SK-N-SH (cell line): ENCODE results near the gene NFATC3. TPM values are rescaled to one million over a fixed set of nuclear protein-coding genes. Genes with fewer than 3 reads are reported as not detected.

ENCODE experiments used
- CTCF ChIA-PET: fragments of 300-600, 350-600 bp; formaldehyde crosslinking; extraction: SDS; loops from one replicate; lab custom pipeline; 2021; lab: Yijun Ruan, JAX
- POLR2A ChIA-PET: fragments of 350-600 bp; sonication (Branson Sonifier 250); formaldehyde crosslinking; extraction: SDS; loops from one replicate; lab custom pipeline; 2020; ENCODE audit warnings: antibody characterized with exemption, inconsistent platforms; lab: Yijun Ruan, JAX
- DNase-seq: peaks from one replicate; pipeline ENCODE4 v3.0.0; 2012
- H2AFZ ChIP-seq: fragments of 200-600 bp; sonication (generic); 2 replicates; pipeline ENCODE4 v1.8.1; 2016; ENCODE audit warnings: antibody characterized with exemption, mild to moderate bottlenecking, low read depth
- H3F3A ChIP-seq: fragments of 200-600 bp; sonication (generic); replicated peaks from 2 replicates; pipeline ENCODE3; 2016; ENCODE audit warnings: antibody characterized with exemption, mild to moderate bottlenecking; ENCODE audit not compliant: insufficient read depth
- H3K27ac ChIP-seq, 2 experiments: fragments of 200-500 bp in 1 of 2; fragments of 200-600 bp in 1 of 2; sonication (Bioruptor generic) in 1 of 2; sonication (generic), shearing (Covaris generic) in 1 of 2; 2 replicates each; pipeline versions ENCODE4 v1.5.1 to v1.6.1; 2014 to 2016; ENCODE audit warnings: low read depth in 2 of 2, inconsistent platforms in 1 of 2, low read length in 1 of 2, mild to moderate bottlenecking in 1 of 2, mixed read lengths in 1 of 2
- H3K27me3 ChIP-seq: fragments of 200-600 bp; sonication (generic), shearing (Covaris generic); 2 replicates; pipeline ENCODE4 v1.6.1; 2016; ENCODE audit warnings: mixed run types; ENCODE audit not compliant: insufficient read depth
- H3K36me3 ChIP-seq, 2 experiments: fragments of 200-500 bp in 1 of 2; fragments of 200-600 bp in 1 of 2; sonication (Bioruptor generic) in 1 of 2; sonication (generic) in 1 of 2; replicated peaks in 1 of 2; 2 replicates each; pipeline versions ENCODE3 to v1.5.1; 2014 to 2016; ENCODE audit warnings: low read length in 1 of 2, mild to moderate bottlenecking in 1 of 2; ENCODE audit not compliant: insufficient read depth in 2 of 2, control insufficient read depth in 1 of 2
- H3K4me1 ChIP-seq, 2 experiments: fragments of 200-500 bp in 1 of 2; fragments of 200-600 bp in 1 of 2; sonication (Bioruptor generic) in 1 of 2; sonication (generic), shearing (Covaris generic) in 1 of 2; 2 replicates each; pipeline versions ENCODE4 v1.5.1 to v1.6.1; 2014 to 2016; ENCODE audit warnings: low read depth in 1 of 2, low read length in 1 of 2, mixed run types in 1 of 2; ENCODE audit not compliant: insufficient read depth in 2 of 2, control insufficient read depth in 1 of 2
- H3K4me2 ChIP-seq: fragments of 200-600 bp; sonication (generic), shearing (Covaris generic); 2 replicates; pipeline ENCODE4 v1.6.1; 2017; ENCODE audit warnings: mixed run types
- H3K4me3 ChIP-seq, 2 experiments: fragments of 200-500 bp in 1 of 2; fragments of 200-600 bp in 1 of 2; sonication (Bioruptor generic) in 1 of 2; sonication (generic), shearing (Covaris generic) in 1 of 2; 2 replicates each; pipeline versions ENCODE4 v1.5.1 to v1.8.1; 2014 to 2016; ENCODE audit warnings: low read depth in 2 of 2, inconsistent platforms in 1 of 2, low read length in 1 of 2, mild to moderate bottlenecking in 1 of 2, mixed read lengths in 1 of 2, moderate library complexity in 1 of 2
- H3K79me2 ChIP-seq: fragments of 200-600 bp; sonication (generic); 2 replicates; pipeline ENCODE4 v1.8.1; 2017; ENCODE audit warnings: mild to moderate bottlenecking; ENCODE audit not compliant: insufficient read depth
- H3K9ac ChIP-seq: fragments of 200-600 bp; sonication (generic); 2 replicates; pipeline ENCODE4 v1.6.1; 2017; ENCODE audit warnings: mixed run types
- H3K9me2 ChIP-seq: fragments of 200-600 bp; sonication (generic); 2 replicates; pipeline ENCODE4 v1.6.1; 2017; ENCODE audit warnings: mixed run types
- H3K9me3 ChIP-seq: fragments of 200-600 bp; sonication (generic); 2 replicates; pipeline ENCODE4 v1.6.1; 2017; ENCODE audit warnings: mixed run types, mild to moderate bottlenecking, moderate library complexity
- H4K20me1 ChIP-seq: fragments of 200-600 bp; sonication (generic); 2 replicates; pipeline ENCODE4 v1.6.1; 2017; ENCODE audit warnings: mild to moderate bottlenecking, mixed run types; ENCODE audit not compliant: insufficient read depth
- EP300 ChIP-seq, 2 experiments: IDR thresholded peaks; 2 replicates each; pipeline versions ENCODE4 v1.4.0 to v1.6.1; 2012; ENCODE audit warnings: borderline replicate concordance in 1 of 2, low read depth in 1 of 2, low read length in 1 of 2
- FOSL2 ChIP-seq: IDR thresholded peaks from 2 replicates; pipeline ENCODE4 v1.4.0; 2012; ENCODE audit warnings: low read depth, mild to moderate bottlenecking, moderate library complexity, borderline replicate concordance
- FOXJ3 ChIP-seq: sonication (generic); formaldehyde crosslinking; IDR thresholded peaks from 2 replicates; pipeline ENCODE4 v1.5.1; 2020; ENCODE audit warnings: mild to moderate bottlenecking, missing genetic modification reagents
- FOXM1 ChIP-seq: IDR thresholded peaks from 2 replicates; pipeline ENCODE4 v1.4.0; 2012; ENCODE audit warnings: low read depth, mild to moderate bottlenecking
- JUND ChIP-seq: IDR thresholded peaks from 2 replicates; pipeline ENCODE4 v1.4.0; 2012
- MEF2A ChIP-seq: IDR thresholded peaks from 2 replicates; pipeline ENCODE4 v1.4.0; 2012; ENCODE audit warnings: low read depth, borderline replicate concordance
- POLR2AphosphoS5 ChIP-seq: IDR thresholded peaks from 2 replicates; pipeline ENCODE4 v1.6.1; 2012; ENCODE audit warnings: low read depth, low read length
- RCOR1 ChIP-seq: fragments of 150-350 bp; IDR thresholded peaks from 2 replicates; pipeline ENCODE4 v1.6.1; 2017; ENCODE audit warnings: antibody characterized with exemption, low read length
- RFX5 ChIP-seq: IDR thresholded peaks from 2 replicates; pipeline ENCODE4 v1.6.1; 2012; ENCODE audit warnings: mild to moderate bottlenecking, improper control_type of control experiment, low read length
- RXRA ChIP-seq: IDR thresholded peaks from 2 replicates; pipeline ENCODE4 v1.4.0; 2012; ENCODE audit warnings: low read depth, mild to moderate bottlenecking, borderline replicate concordance
- TAF1 ChIP-seq: IDR thresholded peaks from 2 replicates; pipeline ENCODE4 v1.6.1; 2012; ENCODE audit warnings: low read depth, mild to moderate bottlenecking, low read length, moderate library complexity, borderline replicate concordance
- TEAD4 ChIP-seq: IDR thresholded peaks from 2 replicates; pipeline ENCODE4 v1.4.0; 2012; ENCODE audit warnings: mild to moderate bottlenecking, borderline replicate concordance; ENCODE audit not compliant: insufficient read depth
- WGBS: methylation state at CpG from one replicate; pipeline ENCODE4 v1.1.6; 2017; ENCODE audit warnings: low lambda C conversion rate; 5-methylcytosine and 5-hydroxymethylcytosine counted together
- polyA plus RNA-seq, 3 experiments: library from polyadenylated mRNA; depleted of rRNA; stranded (reverse); fragments of >200 nt; gene quantifications; 2 replicates each; pipeline ENCODE4 v1.2.3, GENCODE V29; 2012
- TF ChIP-seq, protein P1 (sequence below): fragments of 150-350 bp; IDR thresholded peaks from 2 replicates; pipeline ENCODE4 v1.6.1; 2016; ENCODE audit warnings: mild to moderate bottlenecking, low read depth, low read length
- TF ChIP-seq, protein P2 (sequence below): fragments of 150-350 bp; IDR thresholded peaks from 2 replicates; pipeline ENCODE4 v1.6.1; 2017; ENCODE audit warnings: antibody characterized with exemption, low read length, low read depth, borderline replicate concordance
- TF ChIP-seq, protein P3 (sequence below): IDR thresholded peaks from 2 replicates; pipeline ENCODE4 v1.4.0; 2012; ENCODE audit warnings: low read depth, borderline replicate concordance
- TF ChIP-seq, protein P4 (sequence below): fragments of 200-600 bp; sonication (generic); IDR thresholded peaks from 2 replicates; pipeline ENCODE4 v1.6.1; 2017; ENCODE audit warnings: antibody characterized with exemption, mild to moderate bottlenecking, moderate library complexity
- TF ChIP-seq, protein P5 (sequence below): IDR thresholded peaks from 2 replicates; pipeline ENCODE4 v1.4.0; 2012; ENCODE audit warnings: low read depth, borderline replicate concordance
- TF ChIP-seq, protein P6 (sequence below): IDR thresholded peaks from 2 replicates; pipeline ENCODE4 v1.4.0; 2012; ENCODE audit warnings: low read depth

Gene NFATC3
- polyA plus RNA-seq, 1 of the 3 experiments (the other 2 are of a cell fraction), result 5.7 TPM

DNA sequence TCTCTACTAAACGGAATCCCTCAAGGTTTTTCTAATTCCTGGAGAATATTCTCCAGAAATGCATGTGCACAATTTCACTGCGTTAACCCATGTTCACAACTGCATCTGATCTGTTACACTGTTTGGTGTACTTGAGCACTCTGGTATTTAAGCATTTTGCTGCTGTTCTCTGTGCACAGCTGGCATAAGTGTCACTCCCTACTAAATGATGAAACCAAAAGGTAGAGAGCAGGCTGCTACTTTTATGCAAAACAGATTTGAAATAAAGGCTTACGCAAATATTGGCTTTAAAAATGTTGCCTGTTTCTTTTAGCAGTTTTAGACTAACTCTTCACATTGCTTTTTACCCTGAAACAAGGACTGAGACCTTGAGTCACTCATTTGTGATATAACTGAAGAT, 109.1 kb downstream of the NFATC3 start:
- Histone ChIP-seq H3K79me2 (peaks cover 4% of the 10 kb centered on the region; the same call in 1 of the 2 replicates), H3K36me3 (peaks cover 14 to 19% of the 10 kb centered on the region in 2 experiments), H3K4me1 (no peaks in the 10 kb centered on the region), H3K9me2 (no peaks in the 10 kb centered on the region), H3K4me3 (no peak overlapping the region), H3K27ac (no peak overlapping the region), H4K20me1 (no peaks in the 10 kb centered on the region), H2AFZ (no peak overlapping the region), H3K4me2 (no peak overlapping the region), H3K9ac (no peak overlapping the region), H3F3A (peaks cover 4% of the 10 kb centered on the region), H3K27me3 (no peaks in the 10 kb centered on the region), H3K9me3 (no peaks in the 10 kb centered on the region)
- DNase-seq, result no peak
- TF ChIP-seq, protein P1, sequence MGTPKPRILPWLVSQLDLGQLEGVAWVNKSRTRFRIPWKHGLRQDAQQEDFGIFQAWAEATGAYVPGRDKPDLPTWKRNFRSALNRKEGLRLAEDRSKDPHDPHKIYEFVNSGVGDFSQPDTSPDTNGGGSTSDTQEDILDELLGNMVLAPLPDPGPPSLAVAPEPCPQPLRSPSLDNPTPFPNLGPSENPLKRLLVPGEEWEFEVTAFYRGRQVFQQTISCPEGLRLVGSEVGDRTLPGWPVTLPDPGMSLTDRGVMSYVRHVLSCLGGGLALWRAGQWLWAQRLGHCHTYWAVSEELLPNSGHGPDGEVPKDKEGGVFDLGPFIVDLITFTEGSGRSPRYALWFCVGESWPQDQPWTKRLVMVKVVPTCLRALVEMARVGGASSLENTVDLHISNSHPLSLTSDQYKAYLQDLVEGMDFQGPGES, result no peak
- TF ChIP-seq, protein P2, sequence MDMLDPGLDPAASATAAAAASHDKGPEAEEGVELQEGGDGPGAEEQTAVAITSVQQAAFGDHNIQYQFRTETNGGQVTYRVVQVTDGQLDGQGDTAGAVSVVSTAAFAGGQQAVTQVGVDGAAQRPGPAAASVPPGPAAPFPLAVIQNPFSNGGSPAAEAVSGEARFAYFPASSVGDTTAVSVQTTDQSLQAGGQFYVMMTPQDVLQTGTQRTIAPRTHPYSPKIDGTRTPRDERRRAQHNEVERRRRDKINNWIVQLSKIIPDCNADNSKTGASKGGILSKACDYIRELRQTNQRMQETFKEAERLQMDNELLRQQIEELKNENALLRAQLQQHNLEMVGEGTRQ, result no peak
- no peak for TF ChIP-seq EP300 (IDR thresholded peaks at IDR 0.05; ENCODE audit: borderline replicate concordance in 1 of 2, low read depth in 1 of 2, low read length in 1 of 2)
- TF ChIP-seq JUND, result no peak
- no peak for TF ChIP-seq POLR2AphosphoS5
- no peak for TF ChIP-seq RXRA
- no peak for TF ChIP-seq FOXJ3
- TF ChIP-seq, protein P3, sequence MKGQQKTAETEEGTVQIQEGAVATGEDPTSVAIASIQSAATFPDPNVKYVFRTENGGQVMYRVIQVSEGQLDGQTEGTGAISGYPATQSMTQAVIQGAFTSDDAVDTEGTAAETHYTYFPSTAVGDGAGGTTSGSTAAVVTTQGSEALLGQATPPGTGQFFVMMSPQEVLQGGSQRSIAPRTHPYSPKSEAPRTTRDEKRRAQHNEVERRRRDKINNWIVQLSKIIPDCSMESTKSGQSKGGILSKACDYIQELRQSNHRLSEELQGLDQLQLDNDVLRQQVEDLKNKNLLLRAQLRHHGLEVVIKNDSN, result no peak
- no peak for TF ChIP-seq RCOR1
- TF ChIP-seq, protein P4, sequence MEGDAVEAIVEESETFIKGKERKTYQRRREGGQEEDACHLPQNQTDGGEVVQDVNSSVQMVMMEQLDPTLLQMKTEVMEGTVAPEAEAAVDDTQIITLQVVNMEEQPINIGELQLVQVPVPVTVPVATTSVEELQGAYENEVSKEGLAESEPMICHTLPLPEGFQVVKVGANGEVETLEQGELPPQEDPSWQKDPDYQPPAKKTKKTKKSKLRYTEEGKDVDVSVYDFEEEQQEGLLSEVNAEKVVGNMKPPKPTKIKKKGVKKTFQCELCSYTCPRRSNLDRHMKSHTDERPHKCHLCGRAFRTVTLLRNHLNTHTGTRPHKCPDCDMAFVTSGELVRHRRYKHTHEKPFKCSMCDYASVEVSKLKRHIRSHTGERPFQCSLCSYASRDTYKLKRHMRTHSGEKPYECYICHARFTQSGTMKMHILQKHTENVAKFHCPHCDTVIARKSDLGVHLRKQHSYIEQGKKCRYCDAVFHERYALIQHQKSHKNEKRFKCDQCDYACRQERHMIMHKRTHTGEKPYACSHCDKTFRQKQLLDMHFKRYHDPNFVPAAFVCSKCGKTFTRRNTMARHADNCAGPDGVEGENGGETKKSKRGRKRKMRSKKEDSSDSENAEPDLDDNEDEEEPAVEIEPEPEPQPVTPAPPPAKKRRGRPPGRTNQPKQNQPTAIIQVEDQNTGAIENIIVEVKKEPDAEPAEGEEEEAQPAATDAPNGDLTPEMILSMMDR, result no peak
- no peak for TF ChIP-seq FOSL2
- TF ChIP-seq, protein P5, sequence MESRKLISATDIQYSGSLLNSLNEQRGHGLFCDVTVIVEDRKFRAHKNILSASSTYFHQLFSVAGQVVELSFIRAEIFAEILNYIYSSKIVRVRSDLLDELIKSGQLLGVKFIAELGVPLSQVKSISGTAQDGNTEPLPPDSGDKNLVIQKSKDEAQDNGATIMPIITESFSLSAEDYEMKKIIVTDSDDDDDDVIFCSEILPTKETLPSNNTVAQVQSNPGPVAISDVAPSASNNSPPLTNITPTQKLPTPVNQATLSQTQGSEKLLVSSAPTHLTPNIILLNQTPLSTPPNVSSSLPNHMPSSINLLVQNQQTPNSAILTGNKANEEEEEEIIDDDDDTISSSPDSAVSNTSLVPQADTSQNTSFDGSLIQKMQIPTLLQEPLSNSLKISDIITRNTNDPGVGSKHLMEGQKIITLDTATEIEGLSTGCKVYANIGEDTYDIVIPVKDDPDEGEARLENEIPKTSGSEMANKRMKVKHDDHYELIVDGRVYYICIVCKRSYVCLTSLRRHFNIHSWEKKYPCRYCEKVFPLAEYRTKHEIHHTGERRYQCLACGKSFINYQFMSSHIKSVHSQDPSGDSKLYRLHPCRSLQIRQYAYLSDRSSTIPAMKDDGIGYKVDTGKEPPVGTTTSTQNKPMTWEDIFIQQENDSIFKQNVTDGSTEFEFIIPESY, result no peak
- no peak for TF ChIP-seq FOXM1
- TF ChIP-seq RFX5, result no peak
- no peak for TF ChIP-seq MEF2A
- TF ChIP-seq TEAD4, result no peak
- TF ChIP-seq, protein P6, sequence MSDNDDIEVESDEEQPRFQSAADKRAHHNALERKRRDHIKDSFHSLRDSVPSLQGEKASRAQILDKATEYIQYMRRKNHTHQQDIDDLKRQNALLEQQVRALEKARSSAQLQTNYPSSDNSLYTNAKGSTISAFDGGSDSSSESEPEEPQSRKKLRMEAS, result no peak
- no peak for TF ChIP-seq TAF1
- POLR2A ChIA-PET, result no interaction called here
- CTCF ChIA-PET, result interaction anchor here (1.2 kb wide), 1 partner anchor 36 kb away, joined by 3 read pairs; no protein-coding TSS in a partner anchor
- 95% methylated on average over 3 of the region's 3 CpGs for WGBS
